Lower leg skin (tissue), 3 donors: ENCODE data around the gene RTN4RL1.

Source experiments
- CTCF ChIP-seq, 3 donors: fragments of 450-650 bp; IDR thresholded peaks; one replicate each; pipeline ENCODE4 v1.5.1; 2016; ENCODE audit warnings: antibody characterized with exemption in 3 of 3, mild to moderate bottlenecking in 3 of 3, moderate library complexity in 2 of 3
- POLR2A ChIP-seq, 2 donors: fragments of 450-650 bp; IDR thresholded peaks; one replicate each; pipeline ENCODE4 v1.6.1; 2016 to 2017; ENCODE audit warnings: antibody characterized with exemption in 2 of 2, mild to moderate bottlenecking in 1 of 2, moderate library complexity in 1 of 2

DNA sequence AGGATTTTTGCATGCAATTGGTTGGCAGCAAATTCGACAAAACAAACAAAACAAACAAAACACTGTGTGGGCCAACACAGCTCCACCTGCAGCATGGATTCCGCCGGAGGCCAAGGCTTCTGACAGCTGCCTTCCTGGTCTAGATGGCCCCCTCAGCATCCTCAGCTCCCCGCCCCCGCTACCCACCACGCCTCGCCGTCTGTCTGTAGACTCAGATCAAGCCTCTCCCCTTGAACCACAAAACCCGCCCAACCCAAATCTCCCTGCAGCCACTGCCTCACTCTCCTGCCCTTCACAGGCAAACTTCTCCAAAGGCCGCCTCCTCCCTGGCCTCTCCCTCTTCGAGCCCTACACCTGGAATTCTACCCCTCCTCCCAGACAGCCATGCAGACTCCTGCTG is 57.9 kb downstream of the RTN4RL1 start:
- no peak for TF ChIP-seq POLR2A (IDR thresholded peaks at IDR 0.05)
- TF ChIP-seq CTCF (IDR thresholded peaks at IDR 0.05), result no peak
